Epithelial cell of proximal tubule (primary cell): Measurements from ENCODE around the gene SIRT6. TPM values are rescaled to one million over a fixed set of nuclear protein-coding genes. Genes with fewer than 3 reads are reported as not detected.
"Not testable (repeated sequence)": the region's sequence is repeated elsewhere in the genome, so short reads cannot be mapped to it uniquely, and the experiment has no call there.

Experiments used
- DNase-seq: peaks from one replicate; pipeline ENCODE4 v3.0.0-alpha.2; 2011; ENCODE audit warnings: low read depth
- H3K4me3 ChIP-seq: 2 replicates; pipeline ENCODE4 v1.5.1; 2011; ENCODE audit warnings: low read depth, mild to moderate bottlenecking, low read length
- CTCF ChIP-seq: conservative IDR thresholded peaks from 2 replicates; pipeline ENCODE4 v1.5.1; 2012; ENCODE audit warnings: low read depth, mild to moderate bottlenecking, low read length
- total RNA-seq: library from RNA; depleted of rRNA; stranded (reverse); fragments of >200 nt; gene quantifications from 2 replicates; pipeline ENCODE4 v1.2.3, GENCODE V29; 2015

The SIRT6 gene
- total RNA-seq, 1 donor from 2014 or later = 43.5 TPM

GRCh38 chr19:4154571-4155312 lies 27.6 kb downstream of the SIRT6 start:
- no peak for DNase-seq
- H3K4me3 ChIP-seq = no peak overlapping the region
- TF ChIP-seq CTCF = no peak

- no peak overlapping the region for H3K4me3 ChIP-seq
- no peak for DNase-seq
- TF ChIP-seq CTCF = no peak
These were observed 29.9 kb downstream of the SIRT6 start for GRCh38 chr19:4152241-4152998.

- H3K4me3 ChIP-seq = no peak overlapping the region
- TF ChIP-seq CTCF = no peak
- no peak for DNase-seq
These were observed 30.7 kb downstream of the SIRT6 start for GRCh38 chr19:4151623-4152022.

GRCh38 chr19:4149518-4150288 lies 32.7 kb downstream of the SIRT6 start:
- no peak for DNase-seq
- TF ChIP-seq CTCF = no peak
- H3K4me3 ChIP-seq = no peak overlapping the region

- no peak overlapping the region for H3K4me3 ChIP-seq
- no peak for DNase-seq
These were observed 37.6 kb downstream of the SIRT6 start for GRCh38 chr19:4144666-4145249.

GRCh38 chr19:4142916-4143315 lies 39.4 kb downstream of the SIRT6 start:
- H3K4me3 ChIP-seq, DNase-seq: not testable (repeated sequence)

More at GRCh38 chr19:4144666-4145249, 37.6 kb downstream of the SIRT6 start:
- TF ChIP-seq CTCF = no peak

GRCh38 chr19:4140237-4140711 lies 42.1 kb downstream of the SIRT6 start:
- peak; percentile 71 for TF ChIP-seq CTCF
- no peak overlapping the region for H3K4me3 ChIP-seq
- DNase-seq = no peak
